Fibroblast of the conjunctiva (primary cell): ENCODE measurements around the gene DDAH2.
A peak's percentile ranks its signal among the peaks of the same experiment; 100 is the strongest.

Experiments used
- DNase-seq: peaks from one replicate; pipeline ENCODE4 v3.0.0-alpha.2; 2010; ENCODE audit warnings: low read depth

Gene DDAH2

GRCh38 chr6:31732029-31732428, 2.9 kb upstream of the DDAH2 start:
- no peak for DNase-seq

GRCh38 chr6:31730631-31731086, 1.6 kb upstream of the DDAH2 start:
- DNase-seq, result no peak

DNA sequence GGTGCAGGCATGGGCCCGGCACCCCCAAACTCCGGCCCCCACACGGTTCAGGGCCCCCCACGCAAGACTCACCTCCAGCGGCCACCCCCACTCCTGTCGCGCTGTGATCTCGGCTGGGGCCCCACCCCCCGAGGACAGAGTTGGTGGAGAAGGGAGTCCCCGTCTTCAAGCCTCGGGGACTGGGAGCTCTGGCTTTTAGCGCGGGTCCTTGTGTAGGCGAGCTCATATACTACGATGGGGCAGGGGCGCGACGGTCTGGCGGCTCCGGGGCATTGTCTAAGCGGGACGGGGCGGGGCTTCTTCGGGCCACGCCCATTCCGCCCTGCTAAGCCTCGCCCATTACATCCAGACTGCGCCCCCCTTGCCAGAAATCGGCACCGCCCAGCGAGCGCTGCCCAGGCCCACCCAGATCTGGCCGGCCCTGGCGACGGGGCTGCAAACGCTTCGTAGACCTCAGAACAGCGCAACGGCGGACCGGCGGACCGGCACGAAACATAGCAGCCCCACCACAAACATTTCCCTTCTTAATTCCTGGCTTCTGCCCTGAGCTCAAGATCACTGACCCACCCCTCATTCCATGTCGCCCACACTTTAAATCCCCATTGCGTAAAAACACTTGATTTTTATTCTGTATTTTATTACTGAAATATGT, 1.0 kb upstream of the DDAH2 start:
- DNase-seq, result peak; percentile 93

DNA sequence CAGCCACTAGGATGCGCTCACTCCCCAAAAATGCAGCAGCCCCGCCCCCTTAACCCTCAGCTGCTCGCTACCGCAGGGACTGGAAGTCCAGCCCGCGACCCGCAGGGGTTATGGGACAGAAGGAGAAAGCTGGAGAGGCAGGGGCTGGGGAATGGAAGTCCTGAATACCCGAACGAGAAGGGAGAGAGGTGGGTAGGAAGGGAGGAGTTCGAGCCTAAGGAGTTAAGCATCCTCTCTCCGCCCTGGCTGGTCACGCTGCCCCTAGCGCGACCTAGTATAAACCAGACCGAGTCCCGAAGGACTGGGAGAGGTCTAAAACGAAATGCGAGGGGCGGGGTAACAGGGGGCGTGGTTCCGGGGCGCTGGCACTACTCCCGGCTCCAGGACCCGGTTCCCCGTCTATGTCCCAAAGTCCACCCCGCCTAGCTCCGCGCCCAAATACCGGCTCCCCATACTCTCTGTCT, 448 bp upstream of the DDAH2 start:
- DNase-seq, result peak; percentile 89

GRCh38 chr6:31727717-31728671, 1.1 kb downstream of the DDAH2 start:
- no peak for DNase-seq

GRCh38 chr6:31727034-31727716, 1.9 kb downstream of the DDAH2 start:
- DNase-seq, result no peak

GRCh38 chr6:31725502-31726350, 3.4 kb downstream of the DDAH2 start:
- no peak for DNase-seq

GRCh38 chr6:31723980-31724691, 5.0 kb downstream of the DDAH2 start:
- no peak for DNase-seq

- no peak for DNase-seq
Measured at GRCh38 chr6:31723245-31723979, 5.7 kb downstream of the DDAH2 start, which contains the start of gene MPIG6B. MPIG6B (plus strand) TSS chr6:31723373; CDS start chr6:31723384, 11 bp downstream.

DNA sequence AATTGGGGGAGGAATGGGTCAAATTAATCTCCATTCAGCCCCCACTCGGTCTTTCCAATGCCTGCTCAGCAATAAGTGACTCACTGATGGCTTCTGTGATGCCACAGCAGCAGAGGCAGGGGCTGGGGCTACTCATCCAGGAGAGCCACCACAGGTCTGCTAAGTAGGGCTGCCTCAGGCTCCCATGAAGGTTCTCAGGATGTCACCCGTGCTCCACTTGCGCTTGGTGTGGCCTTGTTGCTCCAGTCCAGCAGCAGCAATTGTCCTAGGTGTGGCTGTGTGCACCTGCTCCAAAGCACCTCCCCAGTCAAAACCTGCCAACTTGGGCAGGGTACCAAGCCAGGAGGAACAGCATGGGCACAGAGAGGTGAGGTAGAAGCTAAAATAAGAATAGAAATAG, 6.9 kb downstream of the DDAH2 start:
- no peak for DNase-seq

GRCh38 chr6:31721351-31722020, 7.6 kb downstream of the DDAH2 start, which contains the start of gene LY6G6C:
LY6G6C (minus strand) TSS chr6:31721746; CDS start chr6:31721679, 67 bp downstream.
- no peak for DNase-seq

GRCh38 chr6:31720196-31720770, 8.8 kb downstream of the DDAH2 start:
- no peak for DNase-seq

- no peak for DNase-seq
Measured at GRCh38 chr6:31719001-31719400, 10.1 kb downstream of the DDAH2 start.

GRCh38 chr6:31718265-31718664, 10.8 kb downstream of the DDAH2 start:
- no peak for DNase-seq

- DNase-seq, result no peak
Measured at GRCh38 chr6:31717499-31718222, 11.4 kb downstream of the DDAH2 start.

DNA sequence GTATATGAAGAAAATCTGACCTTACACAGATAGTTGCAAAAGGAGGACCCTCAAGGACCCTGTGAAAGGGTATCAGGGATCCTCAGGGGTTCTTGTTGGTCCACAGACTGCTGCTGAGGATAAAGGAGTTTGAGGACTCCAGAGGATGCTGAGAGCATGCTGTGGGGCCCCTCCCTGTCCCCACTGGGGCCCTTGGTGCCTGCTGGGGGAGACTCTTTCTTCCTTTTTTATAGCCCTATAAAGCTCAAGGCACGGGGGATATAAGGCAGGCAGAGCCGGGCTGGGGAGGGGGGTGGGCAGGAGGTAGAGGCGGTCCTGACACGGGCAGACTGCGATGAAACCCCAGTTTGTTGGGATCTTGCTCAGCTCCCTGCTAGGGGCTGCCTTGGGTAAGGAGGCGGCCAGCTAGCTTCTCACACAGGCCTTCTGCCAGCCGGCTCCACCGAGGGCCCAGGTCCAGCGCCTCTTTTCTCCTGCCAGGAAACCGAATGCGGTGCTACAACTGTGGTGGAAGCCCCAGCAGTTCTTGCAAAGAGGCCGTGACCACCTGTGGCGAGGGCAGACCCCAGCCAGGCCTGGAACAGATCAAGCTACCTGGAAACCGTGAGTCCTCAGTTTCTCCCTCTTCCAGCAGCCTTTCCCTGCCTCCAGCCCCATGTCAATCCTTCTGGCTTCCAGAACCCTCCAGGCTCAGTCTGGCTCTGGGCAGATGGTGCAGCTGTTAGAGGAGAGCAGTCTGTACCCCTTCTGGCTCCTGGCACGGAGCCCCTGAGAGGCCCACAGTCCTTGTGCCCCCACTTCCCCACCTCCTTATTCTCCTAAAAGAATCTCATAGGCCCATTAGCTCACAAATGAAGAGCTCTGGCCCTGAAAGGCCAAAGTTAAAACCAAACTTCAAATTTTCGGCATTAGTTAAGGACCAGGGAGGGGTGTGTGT, 13.8 kb downstream of the DDAH2 start, which contains the start of gene LY6G6D:
TSS of gene LY6G6D (plus strand) at position 327 of the 937 bp plus-strand sequence. CDS start at position 335, 8 bp downstream.
- DNase-seq, result no peak
